ENCODE results near the gene SBF2. TPM values are rescaled to one million over a fixed set of nuclear protein-coding genes. Genes with fewer than 3 reads are reported as not detected.
"Not testable (repeated sequence)": the region's sequence is repeated elsewhere in the genome, so short reads cannot be mapped to it uniquely, and the experiment has no call there.

SBF2 gene
- total RNA-seq, 4 donors from 2014 or later = 53.8 to 125 (median 76.4) TPM

- ATAC-seq (ENCODE audit: low FRiP score) (no peak), DNase-seq (ENCODE audit: low spot score) (no peak)
- no peak for TF ChIP-seq CTCF (IDR thresholded peaks at IDR 0.05)
These were observed 341.4 kb downstream of the SBF2 start for GRCh38 chr11:9952511-9953196.

- ATAC-seq (ENCODE audit: low FRiP score) (no peak), DNase-seq (ENCODE audit: low spot score) (no peak)
- no peak for TF ChIP-seq CTCF (IDR thresholded peaks at IDR 0.05)
These were observed 342.2 kb downstream of the SBF2 start for GRCh38 chr11:9951807-9952206.

- DNase-seq (ENCODE audit: low spot score) = no peak
- ATAC-seq (ENCODE audit: low FRiP score) = no peak
These were observed 343.6 kb downstream of the SBF2 start for GRCh38 chr11:9950462-9950861.

GRCh38 chr11:9947231-9947864 is 346.7 kb downstream of the SBF2 start:
- no peak for DNase-seq (ENCODE audit: low spot score)
- no peak for ATAC-seq (ENCODE audit: low FRiP score)
- TF ChIP-seq CTCF (IDR thresholded peaks at IDR 0.05) = no peak

More at GRCh38 chr11:9950462-9950861, 343.6 kb downstream of the SBF2 start:
- no peak for TF ChIP-seq CTCF (IDR thresholded peaks at IDR 0.05)

- not testable (repeated sequence) for ATAC-seq (ENCODE audit: low FRiP score); DNase-seq (ENCODE audit: low spot score)
These were observed 348.3 kb downstream of the SBF2 start for GRCh38 chr11:9945680-9946079.

- TF ChIP-seq CTCF (IDR thresholded peaks at IDR 0.05) = no peak
These were observed 350.5 kb downstream of the SBF2 start for GRCh38 chr11:9943386-9944110.

GRCh38 chr11:9941991-9942390 is 352.0 kb downstream of the SBF2 start:
- TF ChIP-seq CTCF (IDR thresholded peaks at IDR 0.05) = no peak
- ATAC-seq (ENCODE audit: low FRiP score) (no peak), DNase-seq (ENCODE audit: low spot score) (no peak)

More at GRCh38 chr11:9943386-9944110, 350.5 kb downstream of the SBF2 start:
- DNase-seq (ENCODE audit: low spot score) (no peak), ATAC-seq (ENCODE audit: low FRiP score) (peak; percentile 91)

- ATAC-seq (ENCODE audit: low FRiP score) = not testable (repeated sequence)
These were observed 354.9 kb downstream of the SBF2 start for GRCh38 chr11:9939150-9939549.

More at GRCh38 chr11:9939150-9939549, 354.9 kb downstream of the SBF2 start:
- not testable (repeated sequence) for DNase-seq (ENCODE audit: low spot score)
